ENCODE results near the gene CSNK2A3. TPM values are rescaled to one million over a fixed set of nuclear protein-coding genes. Genes with fewer than 3 reads are reported as not detected.
A peak's percentile ranks its signal among the peaks of the same experiment; 100 is the strongest.

CSNK2A3 gene
- total RNA-seq, 1 donor from 2014 or later, result 2.1 TPM

- H3K27me3 ChIP-seq (ENCODE audit: control insufficient read depth, insufficient read depth, low read length), result no peaks in the 10 kb centered on the region
- no peaks in the 10 kb centered on the region for H3K36me3 ChIP-seq (ENCODE audit: control insufficient read depth, insufficient read depth, low read length)
- TF ChIP-seq CTCF (IDR thresholded peaks at IDR 0.05; ENCODE audit: insufficient read depth, low read length, severe bottlenecking), result no peak
- DNase-seq (ENCODE audit: low read depth) (peak; percentile 90), FAIRE-seq (peak; percentile 86)
- no peak overlapping the region for H3K4me3 ChIP-seq (ENCODE audit: low read depth, low read length)
Measured at GRCh38 chr11:11396301-11397035, 43.4 kb upstream of the CSNK2A3 start.

- FAIRE-seq (peak; percentile 28), DNase-seq (ENCODE audit: low read depth) (no peak)
- H3K4me3 ChIP-seq (ENCODE audit: low read depth, low read length), result no peak overlapping the region
- no peaks in the 10 kb centered on the region for H3K36me3 ChIP-seq (ENCODE audit: control insufficient read depth, insufficient read depth, low read length)
- H3K27me3 ChIP-seq (ENCODE audit: control insufficient read depth, insufficient read depth, low read length), result no peaks in the 10 kb centered on the region
- TF ChIP-seq CTCF (IDR thresholded peaks at IDR 0.05; ENCODE audit: insufficient read depth, low read length, severe bottlenecking), result no peak
Measured at GRCh38 chr11:11395126-11395525, 42.1 kb upstream of the CSNK2A3 start.

- Histone ChIP-seq H3K4me3 (ENCODE audit: low read depth, low read length) (no peak overlapping the region), H3K27me3 (ENCODE audit: control insufficient read depth, insufficient read depth, low read length) (no peaks in the 10 kb centered on the region), H3K36me3 (ENCODE audit: control insufficient read depth, insufficient read depth, low read length) (no peaks in the 10 kb centered on the region)
- DNase-seq (ENCODE audit: low read depth), result no peak
- TF ChIP-seq CTCF (IDR thresholded peaks at IDR 0.05; ENCODE audit: insufficient read depth, low read length, severe bottlenecking), result no peak
- FAIRE-seq, result no peak
Measured at GRCh38 chr11:11394241-11394640, 41.2 kb upstream of the CSNK2A3 start.

GRCh38 chr11:11391796-11392463 is 38.9 kb upstream of the CSNK2A3 start:
- H3K4me3 ChIP-seq (ENCODE audit: low read depth, low read length), result no peak overlapping the region
- no peak for FAIRE-seq
- no peaks in the 10 kb centered on the region for H3K36me3 ChIP-seq (ENCODE audit: control insufficient read depth, insufficient read depth, low read length)
- H3K27me3 ChIP-seq (ENCODE audit: control insufficient read depth, insufficient read depth, low read length), result no peaks in the 10 kb centered on the region
- peak; percentile 84 for DNase-seq (ENCODE audit: low read depth)
- TF ChIP-seq CTCF (IDR thresholded peaks at IDR 0.05; ENCODE audit: insufficient read depth, low read length, severe bottlenecking), result no peak

GRCh38 chr11:11391169-11391568 is 38.1 kb upstream of the CSNK2A3 start:
- DNase-seq (ENCODE audit: low read depth) (no peak), FAIRE-seq (no peak)
- Histone ChIP-seq H3K4me3 (ENCODE audit: low read depth, low read length) (no peak overlapping the region), H3K36me3 (ENCODE audit: control insufficient read depth, insufficient read depth, low read length) (no peaks in the 10 kb centered on the region), H3K27me3 (ENCODE audit: control insufficient read depth, insufficient read depth, low read length) (no peaks in the 10 kb centered on the region)
- no peak for TF ChIP-seq CTCF (IDR thresholded peaks at IDR 0.05; ENCODE audit: insufficient read depth, low read length, severe bottlenecking)

Measured in bronchial epithelial cell (primary cell).